Activated T-helper 1 cell treated with anti-CD3 and anti-CD28 coated beads, Interleukin-12 subunit alpha, Interleukin-12 subunit beta, Interleukin-2, Interleukin-4 antibody, amounts not matched to agents 30 ng/mL and 10 ng/mL and 1 ng/mL, durations not matched to agents 14 hours and 24 hours and 36 hours (primary cell): Measurements from ENCODE around the gene HMOX2. TPM values are rescaled to one million over a fixed set of nuclear protein-coding genes. Genes with fewer than 3 reads are reported as not detected.

Experiments used
- DNase-seq: peaks from one replicate; pipeline ENCODE4 v3.0.0; 2021; ENCODE audit warnings: low spot score
- H3K27ac Mint-ChIP-seq: one replicate; pipeline ENCODE4 v1.8.0; 2021; ENCODE audit warnings: mild to moderate bottlenecking, mixed read lengths
- H3K27me3 Mint-ChIP-seq: one replicate; pipeline ENCODE4 v1.8.0; 2022; ENCODE audit warnings: mild to moderate bottlenecking, moderate library complexity, mixed read lengths; ENCODE audit not compliant: insufficient read depth
- H3K36me3 Mint-ChIP-seq: one replicate; pipeline ENCODE4 v1.8.0; 2021; ENCODE audit warnings: low read depth, mixed read lengths
- H3K4me1 Mint-ChIP-seq: one replicate; pipeline ENCODE4 v1.8.0; 2021; ENCODE audit warnings: low read depth, mixed read lengths
- H3K4me3 Mint-ChIP-seq: one replicate; pipeline ENCODE4 v1.8.0; 2021; ENCODE audit warnings: mild to moderate bottlenecking, moderate library complexity, mixed read lengths
- H3K9me3 Mint-ChIP-seq: one replicate; pipeline ENCODE4 v1.8.0; 2021; ENCODE audit warnings: mixed read lengths
- intact Hi-C: fragments of 100-400 bp; cut with micrococcal nuclease; formaldehyde crosslinking; loops from one replicate; pipeline ENCODE4 v1.15.1; 2024
- total RNA-seq: library from RNA; stranded (reverse); gene quantifications from 2 replicates; pipeline ENCODE4 v1.2.3, GENCODE V29; 2022

The HMOX2 gene
- 64.7 and 68.4 TPM in 2 replicates for total RNA-seq

DNA sequence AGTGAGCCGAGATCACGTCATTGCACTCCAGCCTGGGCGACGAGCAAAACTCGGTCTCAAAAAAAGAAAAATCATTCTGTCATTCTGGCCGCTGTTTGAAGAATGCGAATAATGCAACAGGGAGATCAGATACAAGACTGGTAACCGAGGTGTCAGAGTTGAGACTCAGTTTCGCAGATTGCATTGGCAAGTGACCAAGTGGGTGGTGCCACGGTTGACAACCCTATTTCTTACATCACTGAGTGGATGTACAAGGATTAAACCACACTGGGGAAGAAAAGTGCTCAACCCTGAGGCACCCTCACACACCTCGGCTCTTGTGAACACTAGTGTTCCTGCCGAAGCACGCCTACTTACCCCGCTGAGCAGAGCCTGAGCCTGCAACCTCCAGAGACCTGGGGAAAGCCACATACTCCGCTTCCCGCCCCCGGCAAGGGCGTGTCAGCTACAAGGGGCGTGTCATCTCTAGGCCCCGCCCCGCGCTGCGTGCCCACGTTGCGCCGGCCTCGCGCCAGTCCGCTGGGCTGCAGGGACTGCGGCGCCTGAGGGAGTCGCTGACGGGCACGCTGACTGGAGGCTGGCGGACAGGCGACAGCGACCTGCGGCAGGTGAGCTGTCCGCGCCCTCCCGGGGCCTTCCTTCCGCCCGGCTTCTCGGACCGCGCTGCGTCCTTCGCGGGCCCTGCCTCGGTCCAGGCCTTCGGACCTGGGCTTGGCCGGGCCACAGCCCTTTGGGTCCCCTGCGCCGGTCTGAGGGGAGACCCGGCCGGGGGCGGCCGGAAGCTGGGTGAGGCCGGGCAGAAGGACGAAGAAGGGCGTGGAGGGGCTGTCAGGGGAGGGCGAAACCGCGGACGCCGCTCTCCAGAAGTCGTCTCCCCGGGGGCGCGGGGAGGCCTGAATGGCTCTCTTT, at the start of gene HMOX2:
Gene HMOX2 (plus strand): TSS at position 519 of the 909 bp plus-strand sequence. CDS start 29,127 bp downstream, outside the sequence.
- Mint-ChIP-seq H3K27ac (peak within 1 kb of the TSS; percentile 89), H3K9me3 (no peaks in the 10 kb centered on the region), H3K36me3 (peaks cover 13% of the 10 kb centered on the region), H3K27me3 (no peaks in the 10 kb centered on the region), H3K4me1 (peaks cover 21% of the 10 kb centered on the region), H3K4me3 (peak within 1 kb of the TSS; percentile 89)
- peak; percentile 93 for DNase-seq
- intact Hi-C loops, result loop anchor here (1.0 to 5.0 kb wide), 14 partner anchors 12 to 373 kb away; partner anchors contain the start of genes ADCY9, CDIP1, DNAJA3 and MGRN1

GRCh38 chr16:4426722-4427372, 49.4 kb upstream of the HMOX2 start:
- peak overlapping the region; percentile 100 for H3K27ac Mint-ChIP-seq
- peak overlapping the region; percentile 98 for H3K4me3 Mint-ChIP-seq
- H3K27me3 Mint-ChIP-seq, result peaks cover 3% of the 10 kb centered on the region
- H3K4me1 Mint-ChIP-seq, result peaks cover 31% of the 10 kb centered on the region
- no peaks in the 10 kb centered on the region for H3K9me3 Mint-ChIP-seq
- peaks cover 23% of the 10 kb centered on the region for H3K36me3 Mint-ChIP-seq
- intact Hi-C loops, result loop anchor here (5.0 kb wide), 3 partner anchors 110 to 420 kb away; partner anchors contain the start of genes ANKS3, CDIP1, DNAAF8 and GLYR1
- DNase-seq, result no peak

- Mint-ChIP-seq H3K4me3 (peak overlapping the region; percentile 37), H3K27me3 (no peaks in the 10 kb centered on the region), H3K36me3 (peaks cover 28% of the 10 kb centered on the region), H3K9me3 (no peaks in the 10 kb centered on the region), H3K4me1 (peaks cover 34% of the 10 kb centered on the region), H3K27ac (no peak overlapping the region)
- intact Hi-C loops, result loop anchor here (5.0 kb wide), 3 partner anchors 109 to 419 kb away; partner anchors contain the start of genes ANKS3, CDIP1, DNAAF8 and GLYR1
- no peak for DNase-seq
Measured at GRCh38 chr16:4428500-4428899, 47.7 kb upstream of the HMOX2 start.

GRCh38 chr16:4431023-4431422, 45.2 kb upstream of the HMOX2 start:
- Mint-ChIP-seq H3K4me1 (peaks cover 26% of the 10 kb centered on the region), H3K9me3 (no peaks in the 10 kb centered on the region), H3K27ac (no peak overlapping the region), H3K4me3 (no peak overlapping the region), H3K36me3 (peaks cover 40% of the 10 kb centered on the region), H3K27me3 (no peaks in the 10 kb centered on the region)
- DNase-seq, result no peak
- intact Hi-C loops, result no loop called here

GRCh38 chr16:4433228-4433627, 43.0 kb upstream of the HMOX2 start:
- Mint-ChIP-seq H3K4me3 (no peak overlapping the region), H3K27ac (peak overlapping the region; percentile 12), H3K9me3 (no peaks in the 10 kb centered on the region), H3K27me3 (no peaks in the 10 kb centered on the region), H3K36me3 (peaks cover 38% of the 10 kb centered on the region), H3K4me1 (peaks cover 11% of the 10 kb centered on the region)
- intact Hi-C loops, result no loop called here
- DNase-seq, result no peak

- Mint-ChIP-seq H3K4me3 (no peak overlapping the region), H3K27ac (no peak overlapping the region), H3K27me3 (no peaks in the 10 kb centered on the region), H3K9me3 (no peaks in the 10 kb centered on the region), H3K36me3 (peaks cover 38% of the 10 kb centered on the region), H3K4me1 (peaks cover 7% of the 10 kb centered on the region)
- intact Hi-C loops, result no loop called here
- no peak for DNase-seq
Measured at GRCh38 chr16:4433914-4434787, 42.0 kb upstream of the HMOX2 start.

DNA sequence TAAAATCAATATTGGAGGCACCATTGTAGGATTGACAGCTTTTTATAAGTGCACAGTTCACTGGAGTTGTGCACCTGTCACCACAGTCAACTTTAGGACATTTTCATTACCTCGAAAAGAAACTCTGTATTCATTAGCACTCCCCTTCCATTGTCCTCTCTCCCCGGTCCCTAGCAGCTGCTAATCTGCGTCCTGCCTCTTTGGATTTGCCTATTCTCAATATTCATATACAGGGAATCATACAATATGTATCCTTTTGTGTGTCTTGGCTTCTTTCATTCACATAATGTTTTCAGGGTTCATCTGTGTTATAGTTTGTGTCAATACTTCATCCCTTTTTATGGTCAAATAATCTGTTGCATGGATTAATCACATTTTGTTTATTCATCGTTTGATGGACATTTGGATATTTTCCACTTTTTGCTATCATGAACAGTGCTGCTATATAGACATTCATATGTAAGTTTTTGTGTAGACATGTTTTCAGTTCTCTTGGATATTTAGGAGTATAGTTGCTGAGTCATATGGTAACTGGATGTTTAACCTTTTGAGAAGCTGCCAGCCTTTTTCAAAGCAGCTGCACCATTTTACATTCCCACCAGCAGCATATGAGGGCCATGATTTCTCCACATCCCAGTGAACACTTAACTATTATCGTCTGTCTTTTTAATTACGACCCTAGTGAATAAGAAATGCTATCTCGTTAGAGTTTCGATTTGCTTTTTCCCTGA, 40.7 kb upstream of the HMOX2 start:
- peaks cover 7% of the 10 kb centered on the region for H3K4me1 Mint-ChIP-seq
- H3K4me3 Mint-ChIP-seq, result no peak overlapping the region
- no peaks in the 10 kb centered on the region for H3K9me3 Mint-ChIP-seq
- intact Hi-C loops, result no loop called here
- no peak for DNase-seq
- no peaks in the 10 kb centered on the region for H3K27me3 Mint-ChIP-seq
- H3K36me3 Mint-ChIP-seq, result peaks cover 44% of the 10 kb centered on the region
- no peak overlapping the region for H3K27ac Mint-ChIP-seq

- Mint-ChIP-seq H3K27me3 (no peaks in the 10 kb centered on the region), H3K9me3 (no peaks in the 10 kb centered on the region), H3K4me1 (peaks cover 7% of the 10 kb centered on the region), H3K4me3 (no peak overlapping the region), H3K36me3 (peaks cover 46% of the 10 kb centered on the region), H3K27ac (no peak overlapping the region)
- intact Hi-C loops, result no loop called here
- no peak for DNase-seq
Measured at GRCh38 chr16:4437366-4437765, 38.8 kb upstream of the HMOX2 start.

- Mint-ChIP-seq H3K36me3 (peaks cover 51% of the 10 kb centered on the region), H3K4me3 (no peak overlapping the region), H3K4me1 (no peaks in the 10 kb centered on the region), H3K9me3 (no peaks in the 10 kb centered on the region), H3K27ac (no peak overlapping the region), H3K27me3 (no peaks in the 10 kb centered on the region)
- no peak for DNase-seq
- intact Hi-C loops, result no loop called here
Measured at GRCh38 chr16:4442371-4442770, 33.8 kb upstream of the HMOX2 start.

- H3K4me1 Mint-ChIP-seq, result no peaks in the 10 kb centered on the region
- H3K9me3 Mint-ChIP-seq, result no peaks in the 10 kb centered on the region
- H3K27me3 Mint-ChIP-seq, result no peaks in the 10 kb centered on the region
- no peak for DNase-seq
- intact Hi-C loops, result no loop called here
- peaks cover 52% of the 10 kb centered on the region for H3K36me3 Mint-ChIP-seq
- no peak overlapping the region for H3K27ac Mint-ChIP-seq
- H3K4me3 Mint-ChIP-seq, result no peak overlapping the region
Measured at GRCh38 chr16:4443271-4443670, 32.9 kb upstream of the HMOX2 start.

DNA sequence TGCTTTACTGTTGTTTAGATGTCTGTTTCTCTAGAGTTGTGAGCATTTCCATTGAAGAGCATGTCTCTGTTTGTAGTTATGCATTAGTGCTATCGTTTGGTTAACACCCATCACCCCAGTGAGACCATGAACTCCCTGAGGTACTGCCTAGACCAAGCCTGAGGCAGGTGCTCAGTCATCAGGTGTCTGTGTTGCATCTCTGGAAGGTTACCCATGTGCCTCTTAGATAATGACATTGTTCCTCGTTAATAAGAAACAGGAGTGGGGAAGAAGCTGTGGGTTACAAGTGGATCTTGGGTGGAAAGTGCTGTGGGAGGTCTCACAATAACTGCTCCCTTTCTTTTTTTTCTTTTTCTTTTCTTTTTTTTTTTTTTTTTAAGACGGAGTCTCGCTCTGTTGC, 32.2 kb upstream of the HMOX2 start:
- no peak for DNase-seq
- Mint-ChIP-seq H3K27me3 (no peaks in the 10 kb centered on the region), H3K4me1 (no peaks in the 10 kb centered on the region), H3K4me3 (no peak overlapping the region), H3K27ac (no peak overlapping the region), H3K36me3 (peaks cover 48% of the 10 kb centered on the region), H3K9me3 (no peaks in the 10 kb centered on the region)
- intact Hi-C loops, result no loop called here

DNA sequence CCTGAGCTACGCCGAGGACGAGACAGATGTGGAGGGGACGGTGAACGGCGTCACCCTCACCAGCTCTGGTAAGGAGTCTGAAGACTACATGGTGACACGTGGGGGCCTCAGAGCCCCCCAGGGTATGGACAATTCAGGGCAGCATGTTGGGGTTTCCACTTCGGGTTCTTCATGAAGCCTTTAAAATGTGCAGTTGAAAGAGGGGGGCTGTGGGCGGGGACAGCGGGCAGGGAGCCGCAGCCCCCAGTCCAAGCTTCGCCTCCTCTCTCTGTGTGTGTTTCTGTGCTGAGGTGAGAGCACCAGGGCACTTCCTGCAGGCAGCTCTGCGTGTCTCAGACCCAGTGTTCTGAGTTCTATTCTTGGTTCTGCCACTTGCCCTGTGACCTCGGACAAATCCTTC, 25.8 kb upstream of the HMOX2 start:
- Mint-ChIP-seq H3K27ac (no peak overlapping the region), H3K4me1 (no peaks in the 10 kb centered on the region), H3K27me3 (no peaks in the 10 kb centered on the region), H3K9me3 (no peaks in the 10 kb centered on the region), H3K36me3 (peaks cover 30% of the 10 kb centered on the region), H3K4me3 (no peak overlapping the region)
- DNase-seq, result no peak
- intact Hi-C loops, result no loop called here
